GM12892 (cell line): Measurements from ENCODE around the gene SYNGR3.

ENCODE experiments used
- DNase-seq: peaks from one replicate; pipeline ENCODE4 v3.0.0; 2011; ENCODE audit not compliant: insufficient read length
- FAIRE-seq: peaks from 2 replicates; lab custom pipeline; 2011; peaks lifted over from hg19 to GRCh38; lab: Jason Lieb, UNC
- POLR2A ChIP-seq: IDR thresholded peaks from 2 replicates; pipeline ENCODE4 v1.6.1; 2011; ENCODE audit warnings: low read depth, low read length, control low read depth
- POLR2AphosphoS5 ChIP-seq: IDR thresholded peaks from 2 replicates; pipeline ENCODE4 v1.6.1; 2011; ENCODE audit warnings: low read depth, low read length, control low read depth
- TAF1 ChIP-seq: IDR thresholded peaks from 2 replicates; pipeline ENCODE4 v1.6.1; 2011; ENCODE audit warnings: low read depth, mild to moderate bottlenecking, control low read depth, low read length, borderline replicate concordance

The SYNGR3 gene

DNA sequence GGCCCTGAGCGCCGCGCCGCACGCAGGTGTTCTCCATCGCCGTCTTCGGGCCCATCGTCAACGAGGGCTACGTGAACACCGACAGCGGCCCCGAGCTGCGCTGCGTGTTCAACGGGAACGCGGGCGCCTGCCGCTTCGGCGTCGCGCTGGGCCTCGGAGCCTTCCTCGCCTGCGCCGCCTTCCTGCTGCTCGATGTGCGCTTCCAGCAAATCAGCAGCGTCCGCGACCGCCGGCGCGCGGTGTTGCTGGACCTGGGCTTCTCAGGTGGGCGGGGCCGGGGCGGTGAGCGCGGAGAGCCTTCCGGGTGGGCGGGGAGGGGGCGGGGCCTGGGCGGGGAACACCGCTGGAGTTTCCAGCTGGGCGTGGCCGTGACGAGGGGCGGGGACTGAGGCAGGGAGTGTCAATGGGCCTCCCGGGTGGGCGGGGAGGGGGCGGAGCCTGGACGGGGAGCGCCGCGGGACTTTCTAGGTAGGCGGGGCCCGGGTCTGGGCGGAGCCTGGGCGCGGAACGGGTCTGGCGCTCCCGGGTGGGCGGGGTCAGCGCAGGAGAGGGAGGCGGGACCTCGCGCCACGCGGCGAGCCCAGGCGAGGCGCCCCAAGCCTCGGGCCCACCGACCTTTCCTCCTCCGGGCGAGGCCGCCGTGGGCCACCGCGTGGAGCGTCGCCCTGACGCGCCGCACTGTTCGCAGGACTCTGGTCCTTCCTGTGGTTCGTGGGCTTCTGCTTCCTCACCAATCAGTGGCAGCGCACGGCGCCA, 2.4 kb downstream of the SYNGR3 start:
- TF ChIP-seq TAF1 (no peak), POLR2AphosphoS5 (no peak), POLR2A (peak; percentile 63)
- DNase-seq, result peak; percentile 98
- FAIRE-seq, result peak; percentile 89

DNA sequence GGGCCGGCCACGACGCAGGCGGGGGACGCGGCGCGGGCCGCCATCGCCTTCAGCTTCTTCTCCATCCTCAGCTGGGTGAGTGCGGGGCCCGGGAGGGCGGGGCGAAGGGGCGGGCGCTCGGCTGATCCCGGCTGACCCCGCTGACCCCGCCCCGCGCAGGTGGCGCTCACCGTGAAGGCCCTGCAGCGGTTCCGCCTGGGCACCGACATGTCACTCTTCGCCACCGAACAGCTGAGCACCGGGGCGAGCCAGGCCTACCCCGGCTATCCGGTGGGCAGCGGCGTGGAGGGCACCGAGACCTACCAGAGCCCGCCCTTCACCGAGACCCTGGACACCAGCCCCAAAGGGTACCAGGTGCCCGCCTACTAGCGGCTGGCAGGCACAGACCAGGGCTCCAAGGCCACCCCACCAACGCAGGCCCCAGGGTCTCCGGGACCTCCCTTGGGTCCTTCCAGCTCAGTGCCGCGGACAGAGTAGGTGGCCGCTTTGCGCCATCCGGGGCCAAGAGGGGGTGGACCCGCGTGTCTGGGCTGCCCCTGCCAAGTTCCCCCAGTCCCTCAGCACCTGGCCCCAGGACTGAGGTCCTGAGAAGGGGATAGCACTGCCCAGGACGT, 3.0 kb downstream of the SYNGR3 start:
- no peak for TF ChIP-seq POLR2AphosphoS5
- FAIRE-seq, result no peak
- no peak for DNase-seq

DNA sequence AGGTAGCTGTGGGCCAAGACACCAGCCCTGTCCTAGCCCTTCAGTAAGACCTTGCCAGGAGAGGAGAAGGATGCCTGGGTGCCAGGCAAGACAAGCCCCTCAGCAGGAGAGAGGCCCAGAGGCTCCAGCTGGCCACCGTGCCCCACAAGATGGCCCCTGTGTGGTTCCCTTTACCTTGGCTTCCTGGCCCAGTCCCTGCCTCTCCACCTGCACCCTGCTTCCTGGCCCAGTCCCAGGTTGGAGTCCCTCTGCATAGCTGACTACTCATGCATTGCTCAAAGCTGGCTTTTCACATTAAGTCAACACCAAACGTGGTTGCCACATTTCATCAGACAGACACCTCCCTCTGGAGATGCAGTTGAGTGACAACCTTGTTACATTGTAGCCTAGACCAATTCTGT, 4.0 kb downstream of the SYNGR3 start:
- no peak for FAIRE-seq
- TF ChIP-seq POLR2A, result no peak
- TF ChIP-seq TAF1, result no peak
- TF ChIP-seq POLR2AphosphoS5, result no peak
- no peak for DNase-seq

DNA sequence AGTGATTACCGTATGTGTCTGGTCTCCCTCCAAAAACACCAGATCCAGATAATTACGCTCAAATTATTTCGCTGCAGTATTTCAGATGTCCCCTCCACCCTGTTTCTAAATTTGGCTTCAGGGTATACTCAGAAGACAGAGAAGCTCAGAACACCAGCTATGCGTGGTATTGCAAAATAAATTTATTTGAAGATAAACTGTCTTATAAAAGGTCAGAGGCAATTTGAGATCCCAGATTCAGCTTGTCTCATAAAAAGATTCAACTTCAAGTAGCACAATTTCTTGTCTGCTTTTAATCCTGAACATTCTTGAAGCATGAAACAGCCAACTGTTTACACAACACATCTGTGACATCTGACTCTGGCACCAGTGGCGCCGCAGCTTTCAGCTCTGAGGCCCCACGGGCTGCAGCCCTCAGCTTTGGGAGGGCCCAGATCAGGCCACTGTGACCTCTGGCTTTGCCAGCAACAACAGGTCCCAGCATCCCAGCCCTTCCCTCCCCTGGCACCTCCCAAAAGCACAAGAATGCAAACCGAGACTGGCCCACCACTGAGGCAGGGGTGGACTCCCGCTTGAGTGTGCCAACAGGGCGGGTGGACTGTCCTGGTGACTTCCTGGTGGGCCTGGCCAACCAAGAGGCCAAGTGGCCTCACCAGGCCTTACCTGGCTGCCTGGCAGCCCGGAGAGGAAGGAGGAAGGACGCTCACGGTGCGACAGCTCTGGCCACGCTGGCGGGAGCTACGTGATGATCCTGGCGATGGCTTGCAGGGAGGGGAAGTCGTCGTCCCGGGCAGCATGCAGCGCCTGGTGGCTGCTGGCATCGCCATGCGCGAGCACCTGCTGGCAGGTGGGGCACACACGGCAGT, 8.0 kb downstream of the SYNGR3 start:
- TF ChIP-seq POLR2A (0 out of 2 replicates have a peak, but pooled peaks have one; percentile 2), POLR2AphosphoS5 (no peak)
- DNase-seq, result no peak
- no peak for FAIRE-seq

DNA sequence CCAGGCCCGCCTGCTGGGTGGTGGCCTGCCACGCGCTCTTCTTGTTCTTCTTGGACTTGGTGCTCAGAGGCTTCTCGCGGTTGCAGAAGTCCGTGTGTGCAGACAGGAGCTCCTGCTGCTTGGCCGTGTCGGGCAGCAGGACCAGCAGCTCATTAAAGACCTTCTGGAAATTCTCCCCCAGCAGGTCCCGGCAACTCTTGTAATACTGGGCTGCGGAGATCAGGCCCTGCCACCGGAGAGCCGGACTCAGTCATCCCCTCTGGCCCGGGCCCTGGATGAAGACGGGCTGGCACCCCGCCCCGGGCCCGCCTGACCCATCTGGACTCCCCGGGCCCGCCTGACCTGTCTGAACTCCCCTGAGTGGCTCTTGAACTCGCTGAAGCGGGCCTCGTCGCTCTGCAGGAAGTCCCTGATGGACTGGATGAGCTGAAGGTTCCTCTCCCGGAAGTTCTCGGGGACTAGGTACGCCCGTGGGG, 8.6 kb downstream of the SYNGR3 start:
- FAIRE-seq (no peak), DNase-seq (no peak)
- TF ChIP-seq TAF1, result no peak
- TF ChIP-seq POLR2AphosphoS5, result no peak
- TF ChIP-seq POLR2A, result no peak

DNA sequence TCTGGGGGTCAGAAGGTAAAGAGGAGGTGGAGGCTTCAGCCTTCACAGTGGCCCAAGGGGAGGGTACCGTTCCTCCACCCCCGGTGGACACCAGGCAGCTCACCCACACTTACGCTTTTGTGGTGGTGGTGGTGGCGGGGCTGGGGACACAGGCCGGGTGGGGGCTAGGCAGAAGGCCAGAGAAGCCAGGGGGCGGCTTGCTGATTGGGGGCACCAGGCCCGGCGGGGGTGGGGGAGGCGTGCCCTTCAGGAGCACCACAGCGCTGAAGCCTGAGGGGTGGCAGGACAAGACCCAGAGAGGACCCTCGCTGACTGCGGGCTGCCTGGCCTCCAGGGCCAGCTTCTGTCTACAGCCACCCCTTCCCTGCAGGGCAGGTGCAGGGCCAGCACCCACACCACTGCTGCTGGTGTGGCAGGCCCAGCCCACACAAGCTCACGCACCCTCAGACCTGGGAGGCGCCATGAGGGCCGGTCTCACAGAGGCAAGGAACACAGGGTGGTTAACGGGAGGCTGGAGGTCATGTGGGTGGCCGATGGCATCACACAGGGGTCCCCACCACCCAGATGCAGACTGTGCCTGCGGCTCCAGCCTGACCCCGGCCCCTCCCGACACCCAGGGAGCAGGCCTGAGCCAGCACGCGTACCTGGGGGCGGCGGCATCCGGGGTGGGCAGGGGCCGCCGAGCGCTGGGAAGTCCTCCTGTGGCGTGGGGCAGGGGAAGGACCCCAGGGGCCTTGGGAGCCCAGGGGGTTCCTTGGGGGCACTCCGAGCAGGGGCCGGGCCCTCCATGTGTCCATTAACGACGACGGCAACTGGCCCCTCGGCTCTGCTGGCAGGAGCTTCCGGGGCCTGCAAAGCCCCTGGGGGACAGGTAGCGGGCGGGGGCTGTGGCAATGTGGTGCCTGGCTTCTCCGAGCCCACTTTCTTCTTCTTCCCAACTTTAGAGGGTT, 9.4 kb downstream of the SYNGR3 start:
- FAIRE-seq, result no peak
- DNase-seq, result no peak
- TF ChIP-seq POLR2A, result no peak; the same call in 1 of the 2 replicates
- no peak for TF ChIP-seq TAF1
- peak; percentile 18; the same call in 1 of the 2 replicates for TF ChIP-seq POLR2AphosphoS5

DNA sequence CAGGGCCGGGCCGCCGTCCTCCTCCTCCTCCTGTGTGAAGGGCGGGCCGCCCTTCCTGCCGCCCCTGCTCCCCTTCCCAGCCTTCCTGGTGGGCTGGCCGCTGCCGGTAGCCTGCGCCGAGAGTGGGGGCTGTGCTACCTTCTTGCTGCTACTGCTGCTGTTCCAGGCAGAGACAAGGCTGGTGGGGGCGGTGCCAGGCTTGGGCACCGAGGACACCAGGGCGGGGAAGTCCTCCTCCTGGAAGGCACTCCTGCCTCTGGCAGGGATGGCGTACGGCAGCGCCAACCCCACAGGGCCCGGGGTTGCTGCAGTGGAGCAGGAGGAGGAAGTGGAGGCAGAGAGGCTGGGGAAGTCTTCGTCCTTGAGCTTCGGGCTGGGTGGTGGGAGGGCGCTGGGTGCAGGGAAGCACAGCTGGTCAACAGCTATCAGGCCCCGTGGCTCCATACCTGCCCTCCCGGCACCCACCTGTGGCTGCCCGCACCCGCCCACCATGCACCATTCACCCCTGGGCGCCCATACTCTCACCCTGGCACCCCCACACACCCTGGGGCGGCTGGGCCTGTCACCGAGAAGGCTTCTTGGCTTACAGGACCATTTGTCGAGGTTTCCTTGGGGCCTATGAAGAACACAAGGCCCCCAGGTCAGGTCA, 10.2 kb downstream of the SYNGR3 start:
- DNase-seq (no peak), FAIRE-seq (no peak)
- TF ChIP-seq POLR2AphosphoS5 (no peak), POLR2A (no peak; the same call in 1 of the 2 replicates), TAF1 (no peak)

DNA sequence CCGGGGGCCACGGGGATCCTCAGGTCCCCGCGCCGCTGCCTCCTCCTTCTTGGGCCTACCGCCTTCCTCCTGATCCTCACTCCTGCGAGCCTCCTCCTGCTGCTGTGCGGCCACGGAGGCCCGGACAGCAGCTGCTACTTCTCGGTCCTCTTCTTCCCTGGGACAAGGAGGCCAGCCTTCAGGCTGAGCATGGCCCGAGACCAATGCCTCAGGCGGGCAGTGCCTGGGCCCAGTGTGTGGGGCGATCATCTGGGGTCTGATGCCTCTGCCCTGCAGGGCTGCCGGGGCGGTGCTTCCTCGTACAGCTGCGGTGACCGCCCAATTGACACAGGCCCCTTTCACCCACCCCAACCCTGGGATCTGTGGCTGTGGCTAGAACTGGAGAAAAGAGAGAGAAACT, 11.3 kb downstream of the SYNGR3 start:
- DNase-seq (no peak), FAIRE-seq (no peak)

DNA sequence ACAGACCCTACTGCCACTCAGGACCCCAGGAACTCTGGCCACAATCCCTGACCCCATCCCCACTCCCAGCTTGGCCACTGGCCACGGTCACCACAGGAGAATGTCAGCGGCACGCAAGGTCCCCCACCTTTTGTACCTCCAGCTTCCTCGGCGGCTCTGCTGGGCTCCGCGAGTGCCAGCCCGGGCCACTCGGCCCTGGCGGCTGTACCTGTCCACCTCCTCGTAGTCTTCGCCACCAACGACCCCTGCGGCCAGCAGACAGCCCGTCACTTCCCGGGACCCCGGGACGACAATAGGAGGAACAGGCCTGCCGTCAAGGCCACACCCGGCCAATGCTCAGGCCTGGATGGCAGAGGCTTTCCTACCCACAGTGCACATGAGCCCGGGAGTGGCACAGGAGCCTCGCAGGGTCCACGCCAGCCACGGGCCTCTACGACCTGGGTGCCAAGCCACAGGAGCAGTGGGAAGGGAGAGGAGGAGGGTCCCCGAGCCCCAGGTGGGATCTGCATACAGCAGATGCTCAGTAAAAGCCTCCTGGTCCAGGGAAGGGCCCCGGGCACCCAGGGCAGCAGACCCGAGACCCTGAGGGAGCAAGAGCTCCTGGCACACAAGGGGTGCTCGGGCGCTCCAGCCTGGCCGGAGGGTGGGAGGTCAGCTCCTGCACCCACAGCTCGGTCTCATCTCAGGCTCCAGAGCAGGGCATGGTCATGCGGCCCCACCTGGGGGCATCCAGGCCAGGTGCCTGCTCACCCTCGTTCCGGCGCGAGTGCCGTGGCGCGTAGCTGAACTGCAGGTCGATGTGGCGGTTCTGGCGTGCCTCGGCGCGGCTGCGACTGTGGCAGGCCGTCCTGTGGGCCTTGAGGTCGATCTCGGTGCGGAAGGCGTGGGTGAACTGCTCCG, 11.9 kb downstream of the SYNGR3 start:
- FAIRE-seq (no peak), DNase-seq (no peak)
- TF ChIP-seq POLR2A (no peak), POLR2AphosphoS5 (no peak; the same call in 1 of the 2 replicates), TAF1 (no peak)

More for the DNA sequence above, 11.3 kb downstream of the SYNGR3 start:
- TF ChIP-seq POLR2AphosphoS5, result no peak; the same call in 1 of the 2 replicates
- TF ChIP-seq POLR2A, result no peak
- TF ChIP-seq TAF1, result no peak
